ENCODE measurements around the gene EIF3A. TPM values are rescaled to one million over a fixed set of nuclear protein-coding genes. Genes with fewer than 3 reads are reported as not detected.

EIF3A gene
- total RNA-seq, 1 donor from 2014 or later = 146 TPM

DNA sequence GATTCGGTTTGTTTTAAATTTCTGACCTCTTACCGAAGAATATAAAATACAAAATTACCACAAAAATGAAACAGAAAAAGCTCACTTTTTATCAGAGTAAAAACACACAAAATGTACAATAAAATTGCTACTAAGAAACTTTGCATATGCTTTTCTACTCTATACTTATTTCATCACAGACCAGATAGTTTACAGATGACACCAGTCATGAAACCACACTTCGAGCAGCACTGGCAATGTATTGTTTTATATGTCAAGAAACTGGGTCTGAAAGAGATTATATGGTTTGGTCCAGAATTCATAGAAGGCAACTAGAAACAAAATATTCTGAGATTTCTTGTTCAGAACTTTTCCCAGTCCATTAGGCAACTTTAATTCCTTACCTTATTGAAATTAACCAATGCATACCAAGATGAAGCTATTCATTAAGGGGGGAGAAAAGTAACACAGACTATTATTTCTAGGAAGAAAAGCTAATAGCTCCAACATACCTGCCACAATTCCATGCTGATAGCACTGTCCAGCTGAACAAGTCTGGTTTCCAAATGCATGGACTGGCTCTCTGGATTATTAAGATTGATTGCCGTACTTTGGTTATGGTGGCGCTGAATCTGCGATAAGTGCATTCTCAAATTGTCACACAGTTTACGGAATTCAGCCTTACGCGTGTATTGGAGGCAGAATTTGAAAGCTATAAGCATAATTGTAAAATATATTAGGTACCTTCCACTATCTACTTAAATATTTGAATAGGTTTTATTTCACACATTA is 10.0 kb downstream of the EIF3A start:
- Mint-ChIP-seq H3K4me1 (ENCODE audit: low read depth, unreplicated experiment) (peaks cover 11% of the 10 kb centered on the region), H3K9me3 (ENCODE audit: unreplicated experiment) (no peaks in the 10 kb centered on the region), H3K4me3 (ENCODE audit: unreplicated experiment) (no peak overlapping the region), H3K36me3 (ENCODE audit: low read depth, unreplicated experiment) (peaks cover 12% of the 10 kb centered on the region), H3K27me3 (ENCODE audit: low read depth, unreplicated experiment) (no peaks in the 10 kb centered on the region), H3K27ac (ENCODE audit: unreplicated experiment) (no peak overlapping the region)
- H3K4me3 ChIP-seq (ENCODE audit: insufficient read depth, low read depth, low read length) = no peak overlapping the region
- H3K4me1 ChIP-seq (ENCODE audit: insufficient read depth, low read length) = no peaks in the 10 kb centered on the region
- H3K36me3 ChIP-seq (ENCODE audit: insufficient read depth, low read length) = peaks cover 61% of the 10 kb centered on the region
- peaks cover 88% of the 10 kb centered on the region for H4K20me1 ChIP-seq (ENCODE audit: insufficient read depth, low read length)
- no peak overlapping the region for H2AFZ ChIP-seq (ENCODE audit: low read depth, low read length)
- H3K9ac ChIP-seq (ENCODE audit: low read length) = no peak overlapping the region
- TF ChIP-seq, protein P1, sequence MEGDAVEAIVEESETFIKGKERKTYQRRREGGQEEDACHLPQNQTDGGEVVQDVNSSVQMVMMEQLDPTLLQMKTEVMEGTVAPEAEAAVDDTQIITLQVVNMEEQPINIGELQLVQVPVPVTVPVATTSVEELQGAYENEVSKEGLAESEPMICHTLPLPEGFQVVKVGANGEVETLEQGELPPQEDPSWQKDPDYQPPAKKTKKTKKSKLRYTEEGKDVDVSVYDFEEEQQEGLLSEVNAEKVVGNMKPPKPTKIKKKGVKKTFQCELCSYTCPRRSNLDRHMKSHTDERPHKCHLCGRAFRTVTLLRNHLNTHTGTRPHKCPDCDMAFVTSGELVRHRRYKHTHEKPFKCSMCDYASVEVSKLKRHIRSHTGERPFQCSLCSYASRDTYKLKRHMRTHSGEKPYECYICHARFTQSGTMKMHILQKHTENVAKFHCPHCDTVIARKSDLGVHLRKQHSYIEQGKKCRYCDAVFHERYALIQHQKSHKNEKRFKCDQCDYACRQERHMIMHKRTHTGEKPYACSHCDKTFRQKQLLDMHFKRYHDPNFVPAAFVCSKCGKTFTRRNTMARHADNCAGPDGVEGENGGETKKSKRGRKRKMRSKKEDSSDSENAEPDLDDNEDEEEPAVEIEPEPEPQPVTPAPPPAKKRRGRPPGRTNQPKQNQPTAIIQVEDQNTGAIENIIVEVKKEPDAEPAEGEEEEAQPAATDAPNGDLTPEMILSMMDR (IDR thresholded peaks at IDR 0.05; ENCODE audit: insufficient read depth, low read depth, low read length) = no peak
- no peak for TF ChIP-seq EZH2 (IDR thresholded peaks at IDR 0.05; ENCODE audit: insufficient read depth, low read length)
- FAIRE-seq (no peak), DNase-seq (ENCODE audit: low read depth) (no peak)
- H3K27ac ChIP-seq (ENCODE audit: low read depth, low read length) = no peak overlapping the region
- no peak overlapping the region for H3K4me2 ChIP-seq (ENCODE audit: low read length)
- H3K27me3 ChIP-seq (ENCODE audit: insufficient read depth, low read length) = no peaks in the 10 kb centered on the region
- peaks cover 96% of the 10 kb centered on the region for H3K79me2 ChIP-seq (ENCODE audit: insufficient read depth, low read length)
- no peaks in the 10 kb centered on the region for H3K9me3 ChIP-seq (ENCODE audit: insufficient read depth, low read depth, low read length)

DNA sequence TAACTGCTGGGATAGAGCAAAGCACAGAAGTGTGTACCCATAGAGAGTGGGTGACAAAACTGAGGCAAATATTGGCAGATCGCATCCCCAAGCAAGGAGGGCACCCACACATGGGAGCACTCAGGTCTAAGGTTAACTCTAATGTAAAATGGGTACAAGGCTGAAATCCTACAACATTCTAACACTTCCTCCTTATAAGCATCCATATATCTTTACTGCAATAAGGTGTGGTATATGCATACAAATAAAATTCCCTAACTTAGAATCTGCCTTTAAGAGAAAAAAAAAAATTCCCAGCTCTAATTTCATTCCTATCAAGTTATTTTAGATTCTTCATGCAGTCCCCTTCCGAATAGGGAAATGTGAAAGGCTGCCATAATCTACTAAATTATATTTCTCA is 18.7 kb downstream of the EIF3A start:
- H3K27me3 Mint-ChIP-seq (ENCODE audit: low read depth, unreplicated experiment) = no peaks in the 10 kb centered on the region
- no peak overlapping the region for H3K4me2 ChIP-seq (ENCODE audit: low read length)
- peaks cover 3% of the 10 kb centered on the region for H3K4me1 Mint-ChIP-seq (ENCODE audit: low read depth, unreplicated experiment)
- H4K20me1 ChIP-seq (ENCODE audit: insufficient read depth, low read length) = peaks cover 90% of the 10 kb centered on the region
- H3K36me3 Mint-ChIP-seq (ENCODE audit: low read depth, unreplicated experiment) = peaks cover 20% of the 10 kb centered on the region
- peaks cover 82% of the 10 kb centered on the region for H3K36me3 ChIP-seq (ENCODE audit: insufficient read depth, low read length)
- no peak for DNase-seq (ENCODE audit: low read depth)
- H3K9me3 Mint-ChIP-seq (ENCODE audit: unreplicated experiment) = no peaks in the 10 kb centered on the region
- H3K27me3 ChIP-seq (ENCODE audit: insufficient read depth, low read length) = no peaks in the 10 kb centered on the region
- H3K9me3 ChIP-seq (ENCODE audit: insufficient read depth, low read depth, low read length) = no peaks in the 10 kb centered on the region
- no peaks in the 10 kb centered on the region for H3K4me1 ChIP-seq (ENCODE audit: insufficient read depth, low read length)
- no peak overlapping the region for H3K4me3 Mint-ChIP-seq (ENCODE audit: unreplicated experiment)
- no peak overlapping the region for H3K4me3 ChIP-seq (ENCODE audit: insufficient read depth, low read depth, low read length)
- H3K9ac ChIP-seq (ENCODE audit: low read length) = no peak overlapping the region
- H3K79me2 ChIP-seq (ENCODE audit: insufficient read depth, low read length) = peaks cover 94% of the 10 kb centered on the region
- no peak for FAIRE-seq
- no peak overlapping the region for H2AFZ ChIP-seq (ENCODE audit: low read depth, low read length)
- H3K27ac Mint-ChIP-seq (ENCODE audit: unreplicated experiment) = no peak overlapping the region
- H3K27ac ChIP-seq (ENCODE audit: low read depth, low read length) = no peak overlapping the region
- TF ChIP-seq, protein P1 (IDR thresholded peaks at IDR 0.05; ENCODE audit: insufficient read depth, low read depth, low read length) = no peak
- no peak for TF ChIP-seq EZH2 (IDR thresholded peaks at IDR 0.05; ENCODE audit: insufficient read depth, low read length)

DNA sequence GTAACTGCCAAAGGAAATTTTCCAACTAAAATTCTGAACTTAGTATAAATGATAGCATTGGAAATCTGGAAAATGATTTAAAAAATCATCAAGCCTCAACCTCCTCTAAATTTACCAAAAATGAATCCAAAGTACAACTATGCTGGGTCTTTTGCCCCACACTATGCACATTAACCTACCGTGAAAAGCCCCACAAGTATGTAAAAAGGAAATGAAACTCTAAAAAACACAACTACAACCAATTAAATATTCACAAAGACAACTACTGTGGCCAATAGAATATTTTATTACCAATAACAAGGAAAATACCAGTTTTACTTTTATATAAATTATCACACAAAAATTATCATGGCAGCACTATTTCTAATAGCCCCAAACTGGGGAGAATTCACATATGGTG is 19.3 kb downstream of the EIF3A start:
- Histone ChIP-seq H3K27ac (ENCODE audit: low read depth, low read length) (no peak overlapping the region), H3K36me3 (ENCODE audit: insufficient read depth, low read length) (peaks cover 84% of the 10 kb centered on the region), H3K4me2 (ENCODE audit: low read length) (no peak overlapping the region), H3K9ac (ENCODE audit: low read length) (no peak overlapping the region), H3K9me3 (ENCODE audit: insufficient read depth, low read depth, low read length) (no peaks in the 10 kb centered on the region), H3K4me3 (ENCODE audit: insufficient read depth, low read depth, low read length) (no peak overlapping the region), H4K20me1 (ENCODE audit: insufficient read depth, low read length) (peaks cover 90% of the 10 kb centered on the region), H2AFZ (ENCODE audit: low read depth, low read length) (no peak overlapping the region), H3K79me2 (ENCODE audit: insufficient read depth, low read length) (peaks cover 95% of the 10 kb centered on the region), H3K27me3 (ENCODE audit: insufficient read depth, low read length) (no peaks in the 10 kb centered on the region), H3K4me1 (ENCODE audit: insufficient read depth, low read length) (no peaks in the 10 kb centered on the region)
- Mint-ChIP-seq H3K36me3 (ENCODE audit: low read depth, unreplicated experiment) (peaks cover 18% of the 10 kb centered on the region), H3K4me3 (ENCODE audit: unreplicated experiment) (no peak overlapping the region), H3K27ac (ENCODE audit: unreplicated experiment) (no peak overlapping the region), H3K27me3 (ENCODE audit: low read depth, unreplicated experiment) (no peaks in the 10 kb centered on the region), H3K4me1 (ENCODE audit: low read depth, unreplicated experiment) (peaks cover 3% of the 10 kb centered on the region), H3K9me3 (ENCODE audit: unreplicated experiment) (no peaks in the 10 kb centered on the region)
- DNase-seq (ENCODE audit: low read depth) = no peak
- TF ChIP-seq EZH2 (IDR thresholded peaks at IDR 0.05; ENCODE audit: insufficient read depth, low read length) = no peak
- no peak for FAIRE-seq

All from astrocyte (in vitro differentiated cells and primary cell).